Right atrium auricular region (tissue), 2 donors: ENCODE results near the gene KIN. TPM values are rescaled to one million over a fixed set of nuclear protein-coding genes. Genes with fewer than 3 reads are reported as not detected.
A peak's percentile ranks its signal among the peaks of the same experiment; 100 is the strongest.
"Not testable (repeated sequence)": the region's sequence is repeated elsewhere in the genome, so short reads cannot be mapped to it uniquely, and the experiment has no call there.

Experiments
- DNase-seq: peaks from one replicate; pipeline ENCODE4 v3.0.0-alpha.2; 2019; ENCODE audit warnings: low spot score
- H3K27ac ChIP-seq, 2 donors: fragments of 200-600 bp; sonication (generic); 1 replicate in 1 of 2; 2 replicates in 1 of 2; pipeline ENCODE4 v1.5.1; 2016 to 2019
- H3K27me3 ChIP-seq, 2 donors: fragments of 200-600 bp; sonication (generic); one replicate each; pipeline versions ENCODE4 v1.5.1 to v1.6.0; 2017 to 2019
- H3K36me3 ChIP-seq: fragments of 200-600 bp; sonication (generic); one replicate; pipeline ENCODE4 v1.5.1; 2016
- H3K4me1 ChIP-seq, 2 donors: fragments of 200-600 bp; sonication (generic); one replicate each; pipeline versions ENCODE4 v1.5.1 to v1.6.0; 2017 to 2019
- H3K4me3 ChIP-seq, 2 donors: fragments of 200-600 bp; sonication (generic); 1 replicate in 1 of 2; 2 replicates in 1 of 2; pipeline ENCODE4 v1.5.1; 2017 to 2019; ENCODE audit warnings: mild to moderate bottlenecking in 1 of 2, moderate library complexity in 1 of 2
- H3K9me3 ChIP-seq, 2 donors: fragments of 200-600 bp; sonication (generic); one replicate each; pipeline ENCODE4 v1.5.1; 2019
- CTCF ChIP-seq, 2 donors: fragments of 200-600 bp; sonication (generic); IDR thresholded peaks; one replicate each; pipeline ENCODE4 v1.5.1; 2019; ENCODE audit warnings: antibody characterized with exemption in 2 of 2
- total RNA-seq, 2 donors: library from RNA; depleted of rRNA; stranded (reverse); fragments of >200 nt; gene quantifications; one replicate each; pipeline ENCODE4 v1.1.0, GENCODE V29; 2016

KIN gene
- total RNA-seq, 2 donors from 2014 or later, result 3.0 to 5.1 TPM

- H3K9me3 ChIP-seq, result no peaks in the 10 kb centered on the region
- peak overlapping the region; percentile 56 to 83 for H3K27ac ChIP-seq
- no peak for DNase-seq
- H3K27me3 ChIP-seq, result no peaks in the 10 kb centered on the region
- peak overlapping the region; percentile 83 to 100 for H3K4me3 ChIP-seq
- peaks cover 0 to 22% of the 10 kb centered on the region in 2 donors for H3K4me1 ChIP-seq
- H3K36me3 ChIP-seq, result no peaks in the 10 kb centered on the region
- no peak for TF ChIP-seq CTCF (IDR thresholded peaks at IDR 0.05)
These were observed 30.1 kb upstream of the KIN start for GRCh38 chr10:7817984-7818294.

GRCh38 chr10:7817576-7817975, 29.8 kb upstream of the KIN start:
- Histone ChIP-seq H3K36me3 (no peaks in the 10 kb centered on the region), H3K27me3 (no peaks in the 10 kb centered on the region), H3K4me1 (peaks cover 0 to 22% of the 10 kb centered on the region in 2 donors), H3K27ac (no peak overlapping the region), H3K9me3 (no peaks in the 10 kb centered on the region), H3K4me3 (peak overlapping the region; percentile 83 to 100)
- no peak for TF ChIP-seq CTCF (IDR thresholded peaks at IDR 0.05)
- DNase-seq, result no peak

GRCh38 chr10:7813481-7813880, 25.7 kb upstream of the KIN start:
- no peak for DNase-seq
- TF ChIP-seq CTCF (IDR thresholded peaks at IDR 0.05), result no peak
- no peaks in the 10 kb centered on the region for H3K27me3 ChIP-seq
- H3K4me1 ChIP-seq, result peaks cover 0 to 7% of the 10 kb centered on the region in 2 donors
- H3K27ac ChIP-seq, result no peak overlapping the region
- peaks cover 4% of the 10 kb centered on the region for H3K36me3 ChIP-seq
- H3K4me3 ChIP-seq, result no peak overlapping the region
- H3K9me3 ChIP-seq, result no peaks in the 10 kb centered on the region

- H3K4me1 ChIP-seq, DNase-seq, H3K9me3 ChIP-seq, H3K27ac ChIP-seq, H3K27me3 ChIP-seq, H3K4me3 ChIP-seq: not testable (repeated sequence)
- H3K36me3 ChIP-seq, result peaks cover 21% of the 10 kb centered on the region
These were observed 23.9 kb upstream of the KIN start for GRCh38 chr10:7811743-7812142.

GRCh38 chr10:7811000-7811399, 23.2 kb upstream of the KIN start:
- H3K4me1 ChIP-seq, result no peaks in the 10 kb centered on the region
- no peaks in the 10 kb centered on the region for H3K27me3 ChIP-seq
- no peaks in the 10 kb centered on the region for H3K9me3 ChIP-seq
- TF ChIP-seq CTCF (IDR thresholded peaks at IDR 0.05), result no peak
- H3K36me3 ChIP-seq, result peaks cover 28% of the 10 kb centered on the region
- no peak for DNase-seq
- no peak overlapping the region for H3K27ac ChIP-seq
- no peak overlapping the region for H3K4me3 ChIP-seq

GRCh38 chr10:7810443-7810842, 22.6 kb upstream of the KIN start:
- Histone ChIP-seq H3K36me3 (peaks cover 34% of the 10 kb centered on the region), H3K27ac (no peak overlapping the region), H3K9me3 (no peaks in the 10 kb centered on the region), H3K4me1 (no peaks in the 10 kb centered on the region), H3K27me3 (no peaks in the 10 kb centered on the region), H3K4me3 (no peak overlapping the region)
- no peak for TF ChIP-seq CTCF (IDR thresholded peaks at IDR 0.05)
- DNase-seq, result no peak
